MCF 10A (cell line): ENCODE results near the gene B4GALT6. TPM values are rescaled to one million over a fixed set of nuclear protein-coding genes. Genes with fewer than 3 reads are reported as not detected.

Experiments used
- BruUV-seq: library from RNA; stranded (reverse); fragments of 400-500 nt; replicated peaks from 2 replicates; lab custom pipeline; 2021; lab: Mats Ljungman, UMichigan
- CTCF ChIA-PET: fragments of 300-600 bp; sonication (Branson Sonifier 250); formaldehyde crosslinking; extraction: SDS; loops from one replicate; lab custom pipeline; 2021; ENCODE audit warnings: antibody characterized with exemption, inconsistent platforms; lab: Yijun Ruan, JAX
- POLR2A ChIA-PET: fragments of 300-600, 350-650 bp; sonication (Branson Sonifier 250); formaldehyde crosslinking; extraction: SDS; loops from one replicate; lab custom pipeline; 2020; ENCODE audit warnings: antibody characterized with exemption, inconsistent platforms; lab: Yijun Ruan, JAX
- DNase-seq: peaks from one replicate; pipeline ENCODE4 v3.0.0-alpha.2; 2018; ENCODE audit not compliant: unreplicated experiment
- H3K27ac Mint-ChIP-seq: one replicate; pipeline ENCODE4 v1.8.0; 2022; ENCODE audit warnings: mild to moderate bottlenecking, low read depth, mixed read lengths; ENCODE audit not compliant: unreplicated experiment
- H3K27me3 Mint-ChIP-seq: one replicate; pipeline ENCODE4 v1.8.0; 2022; ENCODE audit warnings: mixed read lengths; ENCODE audit not compliant: insufficient read depth, unreplicated experiment
- H3K36me3 Mint-ChIP-seq: one replicate; pipeline ENCODE4 v1.8.0; 2022; ENCODE audit warnings: mild to moderate bottlenecking, moderate library complexity, mixed read lengths; ENCODE audit not compliant: insufficient read depth, unreplicated experiment
- H3K4me1 Mint-ChIP-seq: one replicate; pipeline ENCODE4 v1.8.0; 2022; ENCODE audit warnings: mixed read lengths; ENCODE audit not compliant: insufficient read depth, unreplicated experiment
- H3K4me3 Mint-ChIP-seq: one replicate; pipeline ENCODE4 v1.8.0; 2022; ENCODE audit warnings: mild to moderate bottlenecking, moderate library complexity, mixed read lengths; ENCODE audit not compliant: unreplicated experiment
- H3K9me3 Mint-ChIP-seq: one replicate; pipeline ENCODE4 v1.8.0; 2022; ENCODE audit warnings: mixed read lengths; ENCODE audit not compliant: unreplicated experiment
- intact Hi-C: fragments of 100-400 bp; cut with micrococcal nuclease; formaldehyde crosslinking; loops from 2 replicates; pipeline ENCODE4 v1.14.1; 2022
- total RNA-seq: library from RNA; stranded (reverse); gene quantifications from 2 replicates; pipeline ENCODE4 v1.2.3, GENCODE V29; 2022
- TF ChIP-seq, protein P1 (sequence below): fragments of 200-600 bp; IDR thresholded peaks from one replicate; pipeline ENCODE4 v1.8.0; 2022; ENCODE audit warnings: antibody characterized with exemption, mild to moderate bottlenecking; ENCODE audit not compliant: unreplicated experiment

B4GALT6 gene
- total RNA-seq, 1 experiment from 2014 or later = 6.0 TPM

DNA sequence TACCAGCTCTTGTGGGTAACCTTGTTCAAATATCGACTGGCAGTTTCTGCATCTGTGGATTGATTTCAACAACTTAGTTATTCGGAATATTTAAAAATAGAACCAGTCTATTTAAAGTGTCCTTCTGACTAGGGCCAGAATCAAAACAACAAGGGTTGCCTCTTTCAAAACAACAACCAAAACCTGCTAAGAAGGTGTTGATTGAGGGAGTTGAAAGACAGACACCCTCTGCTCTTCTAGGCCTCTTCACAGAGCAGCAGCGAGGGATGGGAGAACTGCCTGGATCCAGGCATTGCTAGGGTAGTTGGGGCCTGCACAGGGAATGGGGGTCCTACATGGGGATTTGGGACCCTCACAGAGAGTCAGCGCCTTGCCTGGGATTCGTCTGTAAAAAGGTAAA lies 72.9 kb downstream of the B4GALT6 start:
- no peaks in the 10 kb centered on the region for H3K9me3 Mint-ChIP-seq
- CTCF ChIA-PET = interaction anchor here (1.7 kb wide), 1 partner anchor 17 kb away, joined by 3 read pairs; no protein-coding TSS in a partner anchor

DNA sequence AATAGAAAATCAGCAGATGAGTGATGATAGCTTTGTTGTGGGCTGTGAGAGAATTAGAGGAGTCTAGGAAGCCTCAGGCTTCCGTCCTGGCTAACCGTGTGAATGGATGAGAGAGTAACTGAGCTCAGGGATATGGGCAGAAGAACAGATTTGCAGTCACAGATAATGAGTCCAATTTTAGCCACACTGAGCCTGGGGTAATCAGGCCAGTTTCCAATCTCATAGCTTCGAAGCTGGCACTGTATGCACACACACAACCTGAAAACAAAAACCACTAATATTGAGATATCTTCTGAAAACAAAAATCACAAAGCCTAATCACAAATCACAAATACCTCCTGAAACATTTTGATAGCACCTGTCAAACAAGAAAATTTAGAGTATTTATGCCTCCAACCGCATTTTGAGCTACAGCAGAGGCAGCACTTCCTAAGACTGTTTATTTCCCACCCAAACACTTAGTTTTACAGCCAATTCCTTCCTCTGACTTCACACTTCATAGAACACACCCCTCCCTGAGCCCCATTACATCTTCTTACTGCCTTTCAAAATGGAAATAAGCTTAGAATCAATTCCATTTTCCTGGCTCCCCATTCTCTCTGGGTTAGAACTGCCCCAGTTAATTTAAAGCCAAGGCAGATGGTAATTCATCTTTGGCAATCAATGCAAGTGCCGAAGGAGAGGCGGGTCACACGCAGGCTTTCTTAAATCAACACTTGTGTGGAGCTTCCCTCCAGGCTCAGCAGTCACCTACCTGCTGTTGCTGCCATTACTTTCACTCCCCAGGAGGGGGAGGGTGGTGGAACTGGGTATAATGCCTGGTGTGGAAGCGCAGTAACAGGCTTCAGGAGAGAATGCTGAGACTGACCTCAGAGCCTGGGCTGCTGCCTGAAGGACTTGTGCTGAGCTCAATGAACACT lies 73.8 kb downstream of the B4GALT6 start:
- Mint-ChIP-seq H3K9me3 (no peaks in the 10 kb centered on the region), H3K27me3 (no peaks in the 10 kb centered on the region), H3K36me3 (no peaks in the 10 kb centered on the region), H3K4me3 (no peak overlapping the region), H3K4me1 (peaks cover 5% of the 10 kb centered on the region), H3K27ac (no peak overlapping the region)
- intact Hi-C loops = no loop called here
- CTCF ChIA-PET = interaction anchor here (0.6 to 1.7 kb wide), 6 partner anchors 18 to 114 kb away, joined by 3 to 5 read pairs (median 4); no protein-coding TSS in a partner anchor
- no TSS peak for BruUV-seq
- POLR2A ChIA-PET = interaction anchor here (0.8 kb wide), 1 partner anchor 13 kb away, joined by 4 read pairs; no protein-coding TSS in a partner anchor
- peak; percentile 17 for DNase-seq
- TF ChIP-seq, protein P1, sequence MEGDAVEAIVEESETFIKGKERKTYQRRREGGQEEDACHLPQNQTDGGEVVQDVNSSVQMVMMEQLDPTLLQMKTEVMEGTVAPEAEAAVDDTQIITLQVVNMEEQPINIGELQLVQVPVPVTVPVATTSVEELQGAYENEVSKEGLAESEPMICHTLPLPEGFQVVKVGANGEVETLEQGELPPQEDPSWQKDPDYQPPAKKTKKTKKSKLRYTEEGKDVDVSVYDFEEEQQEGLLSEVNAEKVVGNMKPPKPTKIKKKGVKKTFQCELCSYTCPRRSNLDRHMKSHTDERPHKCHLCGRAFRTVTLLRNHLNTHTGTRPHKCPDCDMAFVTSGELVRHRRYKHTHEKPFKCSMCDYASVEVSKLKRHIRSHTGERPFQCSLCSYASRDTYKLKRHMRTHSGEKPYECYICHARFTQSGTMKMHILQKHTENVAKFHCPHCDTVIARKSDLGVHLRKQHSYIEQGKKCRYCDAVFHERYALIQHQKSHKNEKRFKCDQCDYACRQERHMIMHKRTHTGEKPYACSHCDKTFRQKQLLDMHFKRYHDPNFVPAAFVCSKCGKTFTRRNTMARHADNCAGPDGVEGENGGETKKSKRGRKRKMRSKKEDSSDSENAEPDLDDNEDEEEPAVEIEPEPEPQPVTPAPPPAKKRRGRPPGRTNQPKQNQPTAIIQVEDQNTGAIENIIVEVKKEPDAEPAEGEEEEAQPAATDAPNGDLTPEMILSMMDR = no peak

More for the DNA sequence above, 72.9 kb downstream of the B4GALT6 start:
- BruUV-seq = no TSS peak
- Mint-ChIP-seq H3K4me3 (no peak overlapping the region), H3K27me3 (no peaks in the 10 kb centered on the region), H3K36me3 (no peaks in the 10 kb centered on the region), H3K4me1 (no peaks in the 10 kb centered on the region), H3K27ac (no peak overlapping the region)
- DNase-seq = no peak
- intact Hi-C loops = no loop called here
- TF ChIP-seq, protein P1 = no peak
- POLR2A ChIA-PET = interaction anchor here (1.4 kb wide), 1 partner anchor 19 kb away, joined by 3 read pairs; the partner anchor contains the start of gene TTR

DNA sequence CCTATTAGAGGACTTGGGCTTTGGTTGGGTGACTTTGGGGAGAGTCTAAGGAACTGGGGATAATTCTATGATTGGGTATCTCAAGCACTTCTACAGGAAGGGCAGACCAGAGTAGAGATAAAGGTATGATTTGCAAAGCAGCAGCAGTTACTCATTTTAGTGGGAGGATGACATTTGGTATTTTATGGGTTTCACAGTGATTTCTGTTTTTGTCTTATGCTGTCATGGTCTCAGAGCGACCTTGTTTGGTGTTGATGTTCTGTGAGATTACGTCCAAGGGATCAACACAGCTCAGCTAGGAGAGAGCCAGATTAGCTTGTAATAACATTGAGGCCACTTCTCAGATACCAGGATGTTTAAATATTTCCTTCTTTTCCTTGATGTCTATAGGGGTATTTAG lies 74.5 kb downstream of the B4GALT6 start:
- TF ChIP-seq, protein P1 = no peak
- Mint-ChIP-seq H3K4me1 (peaks cover 5% of the 10 kb centered on the region), H3K27me3 (no peaks in the 10 kb centered on the region), H3K27ac (no peak overlapping the region), H3K4me3 (no peak overlapping the region), H3K9me3 (no peaks in the 10 kb centered on the region), H3K36me3 (no peaks in the 10 kb centered on the region)
- no TSS peak for BruUV-seq
- POLR2A ChIA-PET = no interaction called here
- CTCF ChIA-PET = interaction anchor here (0.7 to 1.7 kb wide), 3 partner anchors 19 to 114 kb away, joined by 3 to 4 read pairs (median 4); no protein-coding TSS in a partner anchor
- intact Hi-C loops = no loop called here
- DNase-seq = no peak

DNA sequence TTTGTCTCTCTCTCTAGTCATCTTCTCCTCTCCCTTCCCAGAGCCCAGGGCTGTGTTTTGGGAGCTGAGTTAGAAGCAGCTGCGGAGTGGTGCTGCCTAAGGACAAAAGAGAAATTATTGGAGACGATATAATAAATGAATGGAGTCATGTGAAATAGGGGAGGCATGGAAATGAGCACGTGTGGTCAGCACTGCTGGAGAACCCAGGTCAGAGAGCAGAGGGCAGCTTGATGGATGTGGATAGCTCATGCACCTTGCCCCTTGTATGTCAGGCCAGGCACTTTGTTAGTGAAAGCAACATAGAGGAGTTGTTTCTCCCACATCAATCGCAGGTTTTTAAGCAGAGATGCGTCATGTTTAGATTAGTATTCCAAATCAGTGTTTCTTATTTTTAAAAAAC lies 77.0 kb downstream of the B4GALT6 start:
- no peak for DNase-seq
- peaks cover 5% of the 10 kb centered on the region for H3K4me1 Mint-ChIP-seq
- intact Hi-C loops = no loop called here
- TF ChIP-seq, protein P1 = no peak
- no peaks in the 10 kb centered on the region for H3K36me3 Mint-ChIP-seq
- H3K9me3 Mint-ChIP-seq = no peaks in the 10 kb centered on the region
- POLR2A ChIA-PET = no interaction called here
- no peak overlapping the region for H3K4me3 Mint-ChIP-seq
- CTCF ChIA-PET = interaction anchor here (1.0 to 1.8 kb wide), 2 partner anchors 16 to 34 kb away, joined by 3 to 6 read pairs; partner anchors contain the start of gene TTR
- H3K27me3 Mint-ChIP-seq = no peaks in the 10 kb centered on the region
- H3K27ac Mint-ChIP-seq = no peak overlapping the region
- BruUV-seq = no TSS peak
